Panc1 (cell line): ENCODE data around the gene SPART. TPM values are rescaled to one million over a fixed set of nuclear protein-coding genes. Genes with fewer than 3 reads are reported as not detected.
"Not testable (repeated sequence)": the region's sequence is repeated elsewhere in the genome, so short reads cannot be mapped to it uniquely, and the experiment has no call there.

Experiments
- ATAC-seq: fragments of 200-7000 bp; cut with Tn5 transposase; 2 replicates; pipeline ENCODE4 v1.9.1; 2020; ENCODE audit warnings: mild to moderate bottlenecking, moderate library complexity
- BruUV-seq: library from RNA; stranded (reverse); fragments of 400-500 nt; replicated peaks from 2 replicates; lab custom pipeline; 2021; lab: Mats Ljungman, UMichigan
- CTCF ChIA-PET: fragments of 300-600 bp; sonication (Branson Sonifier 250); formaldehyde crosslinking; loops from one replicate; lab custom pipeline; 2022; ENCODE audit warnings: antibody characterized with exemption; lab: Charles Lee
- POLR2A ChIA-PET: fragments of 300-600 bp; sonication (Branson Sonifier 250); formaldehyde crosslinking; loops from one replicate; lab custom pipeline; 2022; ENCODE audit warnings: antibody characterized with exemption; lab: Charles Lee
- DNase-seq: peaks from one replicate; pipeline ENCODE4 v3.0.0-alpha.2; 2010; ENCODE audit warnings: low read depth, low spot score
- H3K27ac ChIP-seq: 2 replicates; pipeline ENCODE4 v1.5.1; 2011; ENCODE audit warnings: mild to moderate bottlenecking, low read length, inconsistent platforms
- H3K27me3 ChIP-seq: fragments of 200-500 bp; sonication (Bioruptor generic); 2 replicates; pipeline ENCODE4 v1.6.0; 2014; ENCODE audit warnings: low read length, inconsistent platforms; ENCODE audit not compliant: control insufficient read depth, insufficient read depth
- H3K36me3 ChIP-seq: fragments of 200-500 bp; sonication (Bioruptor generic); 2 replicates; pipeline ENCODE4 v1.5.1; 2014; ENCODE audit warnings: inconsistent platforms, mild to moderate bottlenecking, low read length, moderate library complexity; ENCODE audit not compliant: control insufficient read depth, insufficient read depth
- H3K4me1 ChIP-seq: 2 replicates; pipeline ENCODE4 v1.5.1; 2011; ENCODE audit warnings: inconsistent platforms, mild to moderate bottlenecking, low read length, moderate library complexity; ENCODE audit not compliant: control insufficient read depth, insufficient read depth
- H3K4me3 ChIP-seq, 2 experiments: 2 replicates each; pipeline ENCODE4 v1.5.1; 2011 to 2012; ENCODE audit warnings: low read depth in 2 of 2, low read length in 2 of 2, mild to moderate bottlenecking in 2 of 2, inconsistent platforms in 1 of 2, moderate library complexity in 1 of 2
- H3K9me3 ChIP-seq: fragments of 200-500 bp; sonication (Bioruptor generic); 2 replicates; pipeline ENCODE4 v1.5.1; 2014; ENCODE audit warnings: low read depth, mild to moderate bottlenecking, inconsistent platforms, low read length, moderate library complexity; ENCODE audit not compliant: control insufficient read depth, insufficient read depth
- POLR2AphosphoS5 ChIP-seq: IDR thresholded peaks from 2 replicates; pipeline ENCODE4 v1.6.1; 2012; ENCODE audit warnings: mild to moderate bottlenecking, low read depth, low read length, moderate library complexity
- SIN3A ChIP-seq: IDR thresholded peaks from 2 replicates; pipeline ENCODE4 v1.6.1; 2012; ENCODE audit warnings: low read depth, mild to moderate bottlenecking, low read length, moderate library complexity, borderline replicate concordance; ENCODE audit not compliant: insufficient read depth
- TCF7L2 ChIP-seq: IDR thresholded peaks from 2 replicates; pipeline ENCODE4 v1.6.1; 2011; ENCODE audit warnings: mild to moderate bottlenecking, low read depth, low read length, inconsistent platforms
- in situ Hi-C: cut with HindIII; loops from 2 replicates; pipeline ENCODE4 v1.10.0; 2016; ENCODE audit warnings: low sequenced_read_pairs, low pct_unique_long_range_greater_than_20kb
- intact Hi-C: fragments of 100-400 bp; cut with micrococcal nuclease; formaldehyde crosslinking; loops from one replicate; pipeline ENCODE4 v1.10.0; 2022; ENCODE audit not compliant: unreplicated experiment
- total RNA-seq: library from RNA; stranded (reverse); gene quantifications from one replicate; pipeline ENCODE4 v1.2.1, GENCODE V29; 2021; ENCODE audit not compliant: unreplicated experiment
- TF ChIP-seq, protein P1 (sequence below): fragments of 450-650 bp; IDR thresholded peaks from 2 replicates; pipeline ENCODE4 v1.5.1; 2017; ENCODE audit warnings: mild to moderate bottlenecking
- TF ChIP-seq, protein P2 (sequence below), 2 experiments: IDR thresholded peaks; 2 replicates each; pipeline ENCODE4 v1.6.1; 2011 to 2012; ENCODE audit warnings: low read depth in 2 of 2, control low read depth in 1 of 2, low read length in 1 of 2, mild to moderate bottlenecking in 1 of 2, moderate library complexity in 1 of 2; ENCODE audit not compliant: insufficient read depth in 1 of 2

SPART gene
- total RNA-seq, 1 experiment from 2014 or later = 38.9 TPM

DNA sequence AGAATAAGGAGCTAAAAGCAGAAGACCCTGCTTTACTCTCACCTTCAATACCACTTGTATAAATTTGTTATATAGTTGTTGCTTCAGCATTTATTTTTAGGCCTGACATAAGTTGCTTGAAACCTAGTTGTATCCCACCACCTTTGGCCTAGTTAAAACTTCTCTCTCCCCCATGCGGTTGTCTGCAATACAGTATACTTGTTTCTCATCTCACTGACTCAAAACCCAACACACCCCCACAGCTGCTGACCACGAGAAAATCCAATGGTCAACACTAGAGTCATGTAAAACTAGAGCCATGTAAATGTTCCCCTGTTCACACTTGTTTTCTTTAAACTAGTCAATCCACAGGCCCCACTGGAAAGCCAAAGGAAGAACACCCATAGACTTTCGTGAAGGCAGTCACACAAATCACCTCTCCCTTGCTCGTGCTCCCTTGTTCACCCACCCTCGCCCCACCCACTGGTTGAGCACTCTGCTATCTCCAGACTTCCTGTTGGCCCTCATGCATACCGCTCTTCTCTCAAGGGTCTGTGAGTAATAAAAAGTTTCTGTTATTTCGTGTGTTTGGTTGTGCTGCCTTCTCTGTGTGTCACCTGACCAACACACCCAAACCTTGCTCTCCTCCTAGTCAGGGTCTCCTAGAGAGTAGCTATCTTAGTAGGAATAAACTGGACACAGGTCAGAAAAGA, 35.6 kb downstream of the SPART start:
- POLR2A ChIA-PET = no interaction called here
- Histone ChIP-seq H3K9me3 (no peaks in the 10 kb centered on the region), H3K4me3 (no peak overlapping the region), H3K27ac (no peak overlapping the region), H3K27me3 (no peaks in the 10 kb centered on the region), H3K4me1 (no peaks in the 10 kb centered on the region), H3K36me3 (peaks cover 4% of the 10 kb centered on the region; the same call in 1 of the 2 replicates)
- intact Hi-C loops = no loop called here
- CTCF ChIA-PET = no interaction called here
- DNase-seq (no peak), ATAC-seq (no peak)
- in situ Hi-C loops = no loop called here
- BruUV-seq = no TSS peak
- no peak for TF ChIP-seq POLR2AphosphoS5
- TF ChIP-seq, protein P1, sequence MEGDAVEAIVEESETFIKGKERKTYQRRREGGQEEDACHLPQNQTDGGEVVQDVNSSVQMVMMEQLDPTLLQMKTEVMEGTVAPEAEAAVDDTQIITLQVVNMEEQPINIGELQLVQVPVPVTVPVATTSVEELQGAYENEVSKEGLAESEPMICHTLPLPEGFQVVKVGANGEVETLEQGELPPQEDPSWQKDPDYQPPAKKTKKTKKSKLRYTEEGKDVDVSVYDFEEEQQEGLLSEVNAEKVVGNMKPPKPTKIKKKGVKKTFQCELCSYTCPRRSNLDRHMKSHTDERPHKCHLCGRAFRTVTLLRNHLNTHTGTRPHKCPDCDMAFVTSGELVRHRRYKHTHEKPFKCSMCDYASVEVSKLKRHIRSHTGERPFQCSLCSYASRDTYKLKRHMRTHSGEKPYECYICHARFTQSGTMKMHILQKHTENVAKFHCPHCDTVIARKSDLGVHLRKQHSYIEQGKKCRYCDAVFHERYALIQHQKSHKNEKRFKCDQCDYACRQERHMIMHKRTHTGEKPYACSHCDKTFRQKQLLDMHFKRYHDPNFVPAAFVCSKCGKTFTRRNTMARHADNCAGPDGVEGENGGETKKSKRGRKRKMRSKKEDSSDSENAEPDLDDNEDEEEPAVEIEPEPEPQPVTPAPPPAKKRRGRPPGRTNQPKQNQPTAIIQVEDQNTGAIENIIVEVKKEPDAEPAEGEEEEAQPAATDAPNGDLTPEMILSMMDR = no peak
- TF ChIP-seq SIN3A = no peak

DNA sequence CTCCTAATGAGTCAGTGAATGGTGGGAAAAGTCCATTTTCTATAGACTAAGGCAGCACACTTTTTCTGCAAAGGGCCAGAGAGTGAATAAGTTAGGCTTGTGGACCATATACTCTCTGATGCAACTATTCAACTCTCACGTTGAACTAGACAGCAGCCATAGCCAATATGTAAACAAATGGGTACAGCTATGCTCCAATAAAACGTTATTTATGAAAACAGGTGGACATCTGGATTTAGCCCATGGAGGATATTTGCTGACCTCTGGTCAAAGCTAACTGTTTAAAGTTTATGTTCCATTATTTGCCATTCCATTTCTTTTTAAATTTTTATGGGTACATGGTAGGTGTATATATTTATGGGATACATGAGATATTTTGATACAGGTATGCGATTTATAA, 43.9 kb downstream of the SPART start:
- Histone ChIP-seq H3K4me3 (no peak overlapping the region), H3K27me3 (no peaks in the 10 kb centered on the region), H3K9me3 (no peaks in the 10 kb centered on the region), H3K4me1 (no peaks in the 10 kb centered on the region), H3K27ac (no peak overlapping the region), H3K36me3 (no peaks in the 10 kb centered on the region; the same call in 1 of the 2 replicates)
- ChIA-PET POLR2A (no interaction called here), CTCF (no interaction called here)
- intact Hi-C loops (no loop called here), in situ Hi-C loops (no loop called here)
- DNase-seq (no peak), ATAC-seq (no peak)
- no TSS peak for BruUV-seq
- no peak for TF ChIP-seq TCF7L2

DNA sequence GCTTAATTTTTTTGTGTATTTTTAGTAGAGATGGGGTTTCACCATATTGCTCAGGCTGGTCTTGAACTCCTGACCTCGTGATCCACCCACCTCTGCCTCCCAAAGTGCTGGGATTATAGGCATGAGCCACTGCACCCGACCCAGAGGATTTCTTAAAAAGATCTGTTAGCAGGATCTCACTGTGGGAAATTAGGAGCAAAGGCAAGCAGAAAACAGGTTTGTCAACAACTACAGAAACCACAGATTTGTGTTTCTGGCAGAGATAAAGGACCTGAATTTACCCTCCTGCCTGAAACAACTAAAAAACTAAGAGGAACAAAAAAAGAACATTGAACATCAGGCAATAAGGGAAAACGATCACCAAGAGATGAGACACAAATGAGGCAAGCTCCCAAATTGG, 46.7 kb downstream of the SPART start:
- CTCF ChIA-PET, intact Hi-C loops, H3K36me3 ChIP-seq, DNase-seq, POLR2A ChIA-PET, H3K4me1 ChIP-seq, H3K27me3 ChIP-seq, ATAC-seq, H3K4me3 ChIP-seq, H3K27ac ChIP-seq, BruUV-seq, in situ Hi-C loops, H3K9me3 ChIP-seq: not testable (repeated sequence)

DNA sequence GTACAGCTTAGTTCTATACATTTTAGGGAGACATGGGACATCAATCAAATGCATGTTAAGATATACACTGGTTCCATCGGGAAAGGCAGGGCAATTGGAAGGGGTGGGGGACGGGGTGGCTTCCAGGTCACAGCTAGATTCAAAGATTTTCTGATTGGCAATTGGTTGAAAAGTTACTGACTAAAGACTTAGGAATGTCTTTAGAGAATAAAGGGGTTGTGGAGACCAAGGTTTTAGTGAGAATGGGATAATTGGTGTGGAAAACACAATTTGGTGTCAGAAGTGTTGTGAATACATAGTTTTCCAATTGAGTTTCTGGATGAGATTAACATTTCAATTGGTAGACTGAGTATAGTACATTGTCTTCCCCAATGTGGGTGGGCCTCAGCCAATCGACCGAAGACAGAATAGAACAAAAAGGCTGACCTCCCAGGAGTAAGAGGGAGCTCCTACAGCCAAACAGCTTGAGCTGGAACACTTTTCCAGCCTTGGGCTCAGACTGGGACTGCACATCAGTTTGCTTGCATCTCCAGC, 47.6 kb downstream of the SPART start:
- no peaks in the 10 kb centered on the region for H3K27me3 ChIP-seq
- ChIA-PET POLR2A (no interaction called here), CTCF (no interaction called here)
- BruUV-seq = no TSS peak
- ATAC-seq (no peak), DNase-seq (no peak)
- H3K4me1 ChIP-seq = 0 out of 2 replicates have a peak, but pooled peaks cover 3% of the 10 kb centered on the region
- H3K27ac ChIP-seq = no peak overlapping the region
- TF ChIP-seq, protein P1 = no peak
- TF ChIP-seq, protein P2, sequence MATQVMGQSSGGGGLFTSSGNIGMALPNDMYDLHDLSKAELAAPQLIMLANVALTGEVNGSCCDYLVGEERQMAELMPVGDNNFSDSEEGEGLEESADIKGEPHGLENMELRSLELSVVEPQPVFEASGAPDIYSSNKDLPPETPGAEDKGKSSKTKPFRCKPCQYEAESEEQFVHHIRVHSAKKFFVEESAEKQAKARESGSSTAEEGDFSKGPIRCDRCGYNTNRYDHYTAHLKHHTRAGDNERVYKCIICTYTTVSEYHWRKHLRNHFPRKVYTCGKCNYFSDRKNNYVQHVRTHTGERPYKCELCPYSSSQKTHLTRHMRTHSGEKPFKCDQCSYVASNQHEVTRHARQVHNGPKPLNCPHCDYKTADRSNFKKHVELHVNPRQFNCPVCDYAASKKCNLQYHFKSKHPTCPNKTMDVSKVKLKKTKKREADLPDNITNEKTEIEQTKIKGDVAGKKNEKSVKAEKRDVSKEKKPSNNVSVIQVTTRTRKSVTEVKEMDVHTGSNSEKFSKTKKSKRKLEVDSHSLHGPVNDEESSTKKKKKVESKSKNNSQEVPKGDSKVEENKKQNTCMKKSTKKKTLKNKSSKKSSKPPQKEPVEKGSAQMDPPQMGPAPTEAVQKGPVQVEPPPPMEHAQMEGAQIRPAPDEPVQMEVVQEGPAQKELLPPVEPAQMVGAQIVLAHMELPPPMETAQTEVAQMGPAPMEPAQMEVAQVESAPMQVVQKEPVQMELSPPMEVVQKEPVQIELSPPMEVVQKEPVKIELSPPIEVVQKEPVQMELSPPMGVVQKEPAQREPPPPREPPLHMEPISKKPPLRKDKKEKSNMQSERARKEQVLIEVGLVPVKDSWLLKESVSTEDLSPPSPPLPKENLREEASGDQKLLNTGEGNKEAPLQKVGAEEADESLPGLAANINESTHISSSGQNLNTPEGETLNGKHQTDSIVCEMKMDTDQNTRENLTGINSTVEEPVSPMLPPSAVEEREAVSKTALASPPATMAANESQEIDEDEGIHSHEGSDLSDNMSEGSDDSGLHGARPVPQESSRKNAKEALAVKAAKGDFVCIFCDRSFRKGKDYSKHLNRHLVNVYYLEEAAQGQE (IDR thresholded peaks at IDR 0.05; ENCODE audit: insufficient read depth in 1 of 2, low read depth in 2 of 2, low read length in 1 of 2) = no peak
- TF ChIP-seq SIN3A (no peak), POLR2AphosphoS5 (no peak), TCF7L2 (no peak)
- H3K36me3 ChIP-seq = no peaks in the 10 kb centered on the region; the same call in 1 of the 2 replicates
- in situ Hi-C loops = no loop called here
- H3K9me3 ChIP-seq = no peaks in the 10 kb centered on the region
- H3K4me3 ChIP-seq = peak overlapping the region; percentile 63 to 82
- intact Hi-C loops = no loop called here
